ENCODE data around the gene SUMO4.

DNA sequence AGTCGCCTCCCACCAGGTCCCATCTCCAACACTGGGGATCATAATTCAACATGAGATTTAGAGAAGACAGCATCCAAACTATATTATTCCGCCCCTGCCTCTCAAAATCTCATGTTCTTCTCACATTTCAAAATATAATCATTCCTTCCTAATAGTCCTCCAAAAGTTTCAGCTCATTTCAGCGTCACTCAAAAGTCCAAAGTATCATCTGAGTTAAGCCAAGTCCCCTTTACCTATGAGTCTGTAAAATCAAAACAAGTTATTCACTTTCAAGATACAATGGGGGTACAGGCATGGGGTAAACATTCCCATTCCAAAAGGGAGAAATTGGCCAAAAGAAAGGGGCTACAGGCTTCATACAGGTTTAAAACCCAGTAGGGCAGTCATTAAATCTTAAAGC lies 39.5 kb upstream of the SUMO4 start:
- TF ChIP-seq, protein P1, sequence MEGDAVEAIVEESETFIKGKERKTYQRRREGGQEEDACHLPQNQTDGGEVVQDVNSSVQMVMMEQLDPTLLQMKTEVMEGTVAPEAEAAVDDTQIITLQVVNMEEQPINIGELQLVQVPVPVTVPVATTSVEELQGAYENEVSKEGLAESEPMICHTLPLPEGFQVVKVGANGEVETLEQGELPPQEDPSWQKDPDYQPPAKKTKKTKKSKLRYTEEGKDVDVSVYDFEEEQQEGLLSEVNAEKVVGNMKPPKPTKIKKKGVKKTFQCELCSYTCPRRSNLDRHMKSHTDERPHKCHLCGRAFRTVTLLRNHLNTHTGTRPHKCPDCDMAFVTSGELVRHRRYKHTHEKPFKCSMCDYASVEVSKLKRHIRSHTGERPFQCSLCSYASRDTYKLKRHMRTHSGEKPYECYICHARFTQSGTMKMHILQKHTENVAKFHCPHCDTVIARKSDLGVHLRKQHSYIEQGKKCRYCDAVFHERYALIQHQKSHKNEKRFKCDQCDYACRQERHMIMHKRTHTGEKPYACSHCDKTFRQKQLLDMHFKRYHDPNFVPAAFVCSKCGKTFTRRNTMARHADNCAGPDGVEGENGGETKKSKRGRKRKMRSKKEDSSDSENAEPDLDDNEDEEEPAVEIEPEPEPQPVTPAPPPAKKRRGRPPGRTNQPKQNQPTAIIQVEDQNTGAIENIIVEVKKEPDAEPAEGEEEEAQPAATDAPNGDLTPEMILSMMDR (IDR thresholded peaks at IDR 0.05), result no peak
- TF ChIP-seq EP300 (IDR thresholded peaks at IDR 0.05) (no peak), POLR2AphosphoS5 (IDR thresholded peaks at IDR 0.05) (no peak)
